ENCODE measurements around the gene OASL. TPM values are rescaled to one million over a fixed set of nuclear protein-coding genes. Genes with fewer than 3 reads are reported as not detected.
"Not testable (repeated sequence)": the region's sequence is repeated elsewhere in the genome, so short reads cannot be mapped to it uniquely, and the experiment has no call there.

Gene OASL
- total and polyA plus RNA-seq, 2 donors from 2014 or later, result 1.0 TPM

DNA sequence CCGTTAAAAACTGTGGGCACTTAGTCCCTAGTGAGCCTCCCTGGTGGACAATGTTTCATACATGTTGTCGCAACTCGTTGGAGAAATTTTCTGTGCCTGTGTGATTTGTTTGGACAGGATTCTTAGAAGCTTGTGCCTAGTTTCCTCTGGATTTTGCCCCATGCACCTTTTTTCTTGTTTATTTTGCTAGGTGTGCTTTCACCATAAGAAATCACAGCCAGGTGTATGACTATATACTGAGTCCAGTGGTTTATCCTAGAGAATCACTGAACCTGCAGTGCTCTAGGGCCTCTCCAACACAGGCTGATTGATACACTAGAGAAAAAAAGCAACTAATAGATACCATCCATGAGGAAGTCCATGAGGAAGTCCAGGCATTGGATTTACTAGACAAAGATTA, 33.1 kb upstream of the OASL start:
- intact Hi-C loops (cut with DNase I), result no loop called here
- no peak for FAIRE-seq
- no peak overlapping the region for H3K9ac ChIP-seq (ENCODE audit: low read length in 3 of 3)
- no peak overlapping the region for H3K27ac ChIP-seq (ENCODE audit: low read depth in 2 of 2, low read length in 2 of 2)
- DNase-seq, result no peak
- TF ChIP-seq, protein P1, sequence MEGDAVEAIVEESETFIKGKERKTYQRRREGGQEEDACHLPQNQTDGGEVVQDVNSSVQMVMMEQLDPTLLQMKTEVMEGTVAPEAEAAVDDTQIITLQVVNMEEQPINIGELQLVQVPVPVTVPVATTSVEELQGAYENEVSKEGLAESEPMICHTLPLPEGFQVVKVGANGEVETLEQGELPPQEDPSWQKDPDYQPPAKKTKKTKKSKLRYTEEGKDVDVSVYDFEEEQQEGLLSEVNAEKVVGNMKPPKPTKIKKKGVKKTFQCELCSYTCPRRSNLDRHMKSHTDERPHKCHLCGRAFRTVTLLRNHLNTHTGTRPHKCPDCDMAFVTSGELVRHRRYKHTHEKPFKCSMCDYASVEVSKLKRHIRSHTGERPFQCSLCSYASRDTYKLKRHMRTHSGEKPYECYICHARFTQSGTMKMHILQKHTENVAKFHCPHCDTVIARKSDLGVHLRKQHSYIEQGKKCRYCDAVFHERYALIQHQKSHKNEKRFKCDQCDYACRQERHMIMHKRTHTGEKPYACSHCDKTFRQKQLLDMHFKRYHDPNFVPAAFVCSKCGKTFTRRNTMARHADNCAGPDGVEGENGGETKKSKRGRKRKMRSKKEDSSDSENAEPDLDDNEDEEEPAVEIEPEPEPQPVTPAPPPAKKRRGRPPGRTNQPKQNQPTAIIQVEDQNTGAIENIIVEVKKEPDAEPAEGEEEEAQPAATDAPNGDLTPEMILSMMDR (IDR thresholded peaks at IDR 0.05; ENCODE audit: borderline replicate concordance, extremely low read depth, insufficient read depth), result no peak
- no peaks in the 10 kb centered on the region for H3K36me3 ChIP-seq (ENCODE audit: control insufficient read depth in 2 of 3, insufficient read depth in 3 of 3, low read length in 3 of 3)
- peaks cover 0 to 5% (median 3%) of the 10 kb centered on the region in 3 donors for H3K9me3 ChIP-seq (ENCODE audit: control insufficient read depth in 2 of 3, insufficient read depth in 1 of 3, low read length in 3 of 3)
- H3K27me3 ChIP-seq (ENCODE audit: control insufficient read depth, insufficient read depth, low read length), result no peaks in the 10 kb centered on the region
- H3K4me3 ChIP-seq (ENCODE audit: low read length in 3 of 3), result no peak overlapping the region
- H3K4me1 ChIP-seq (ENCODE audit: control insufficient read depth in 2 of 3, insufficient read depth in 2 of 3, low read depth in 1 of 3, low read length in 3 of 3), result no peaks in the 10 kb centered on the region

DNA sequence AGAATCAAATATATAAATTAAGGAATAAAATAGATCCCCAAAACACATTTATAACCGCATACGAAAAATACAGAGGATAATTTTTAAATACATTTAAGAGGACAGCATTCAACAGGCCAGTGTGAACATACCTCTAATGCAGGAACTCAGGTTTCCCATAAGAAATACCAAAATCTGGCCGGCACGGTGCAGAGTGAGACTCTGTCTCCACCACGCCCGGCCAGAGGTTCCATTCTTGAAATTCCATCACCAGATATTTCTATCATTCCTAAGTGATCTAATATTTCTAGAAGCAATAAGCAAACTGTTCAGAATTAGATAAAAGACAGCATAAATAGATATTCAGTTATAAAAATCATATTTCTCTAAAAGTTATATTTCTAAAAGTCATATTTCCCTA, 30.2 kb upstream of the OASL start:
- H3K9me3 ChIP-seq (ENCODE audit: control insufficient read depth in 2 of 3, insufficient read depth in 1 of 3, low read length in 3 of 3), result peaks cover 0 to 5% (median 3%) of the 10 kb centered on the region in 3 donors
- no peak overlapping the region for H3K9ac ChIP-seq (ENCODE audit: low read length in 3 of 3)
- H3K4me1 ChIP-seq (ENCODE audit: control insufficient read depth in 2 of 3, insufficient read depth in 2 of 3, low read depth in 1 of 3, low read length in 3 of 3), result no peaks in the 10 kb centered on the region
- H3K36me3 ChIP-seq (ENCODE audit: control insufficient read depth in 2 of 3, insufficient read depth in 3 of 3, low read length in 3 of 3), result no peaks in the 10 kb centered on the region
- no peak overlapping the region for H3K4me3 ChIP-seq (ENCODE audit: low read length in 3 of 3)
- intact Hi-C loops (cut with DNase I), result no loop called here
- DNase-seq (no peak), FAIRE-seq (no peak)
- H3K27ac ChIP-seq (ENCODE audit: low read depth in 2 of 2, low read length in 2 of 2), result no peak overlapping the region
- no peaks in the 10 kb centered on the region for H3K27me3 ChIP-seq (ENCODE audit: control insufficient read depth, insufficient read depth, low read length)
- TF ChIP-seq, protein P1 (IDR thresholded peaks at IDR 0.05; ENCODE audit: borderline replicate concordance, extremely low read depth, insufficient read depth), result no peak

- H3K9ac ChIP-seq (ENCODE audit: low read length in 3 of 3), result no peak overlapping the region
- no peak for FAIRE-seq
Measured at GRCh38 chr12:121065345-121065744, 26.3 kb upstream of the OASL start.

DNA sequence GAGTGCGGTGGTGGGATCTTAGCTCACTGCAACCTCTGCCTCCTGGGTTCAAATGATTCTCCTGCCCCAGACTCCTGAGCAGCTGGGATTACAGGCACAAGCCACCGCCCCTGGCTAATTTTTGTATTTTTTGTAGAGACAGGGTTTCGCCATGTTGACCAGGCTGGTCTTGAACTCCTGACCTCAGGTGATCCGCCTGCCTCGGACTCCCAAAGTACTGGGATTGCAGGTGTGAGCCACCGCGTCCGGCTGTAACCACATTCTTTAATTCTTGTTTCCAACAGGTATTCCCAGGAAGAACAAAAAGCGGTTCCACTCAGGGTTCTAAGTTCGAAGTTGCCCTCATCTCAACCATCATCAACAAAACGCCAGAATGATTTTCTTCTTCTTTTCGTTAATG, 25.5 kb upstream of the OASL start:
- DNase-seq; H3K27ac ChIP-seq (ENCODE audit: low read depth in 2 of 2, low read length in 2 of 2); H3K4me3 ChIP-seq (ENCODE audit: low read length in 3 of 3); H3K36me3 ChIP-seq (ENCODE audit: control insufficient read depth in 2 of 3, insufficient read depth in 3 of 3, low read length in 3 of 3); H3K4me1 ChIP-seq (ENCODE audit: control insufficient read depth in 2 of 3, insufficient read depth in 2 of 3, low read depth in 1 of 3, low read length in 3 of 3); H3K27me3 ChIP-seq (ENCODE audit: control insufficient read depth, insufficient read depth, low read length); intact Hi-C loops (cut with DNase I); H3K9ac ChIP-seq (ENCODE audit: low read length in 3 of 3); H3K9me3 ChIP-seq (ENCODE audit: control insufficient read depth in 2 of 3, insufficient read depth in 1 of 3, low read length in 3 of 3); FAIRE-seq: not testable (repeated sequence)

More at GRCh38 chr12:121065345-121065744, 26.3 kb upstream of the OASL start:
- H3K27me3 ChIP-seq (ENCODE audit: control insufficient read depth, insufficient read depth, low read length), result no peaks in the 10 kb centered on the region
- no peak overlapping the region for H3K4me3 ChIP-seq (ENCODE audit: low read length in 3 of 3)
- intact Hi-C loops (cut with DNase I), result no loop called here
- H3K9me3 ChIP-seq (ENCODE audit: control insufficient read depth in 2 of 3, insufficient read depth in 1 of 3, low read length in 3 of 3), result no peaks in the 10 kb centered on the region
- no peaks in the 10 kb centered on the region for H3K36me3 ChIP-seq (ENCODE audit: control insufficient read depth in 2 of 3, insufficient read depth in 3 of 3, low read length in 3 of 3)
- no peak for DNase-seq
- no peak overlapping the region for H3K27ac ChIP-seq (ENCODE audit: low read depth in 2 of 2, low read length in 2 of 2)
- TF ChIP-seq, protein P1 (IDR thresholded peaks at IDR 0.05; ENCODE audit: borderline replicate concordance, extremely low read depth, insufficient read depth), result no peak
- H3K4me1 ChIP-seq (ENCODE audit: control insufficient read depth in 2 of 3, insufficient read depth in 2 of 3, low read depth in 1 of 3, low read length in 3 of 3), result no peaks in the 10 kb centered on the region

All from kidney (tissue), 14 donors.